Kidney epithelial cell (primary cell): ENCODE data around the gene LARP1. TPM values are rescaled to one million over a fixed set of nuclear protein-coding genes. Genes with fewer than 3 reads are reported as not detected.

Experiments used
- DNase-seq: peaks from one replicate; pipeline ENCODE4 v3.0.0-alpha.2; 2010; ENCODE audit warnings: low read depth
- H3K27me3 ChIP-seq: 2 replicates; pipeline ENCODE4 v1.6.0; 2011; ENCODE audit warnings: low read length; ENCODE audit not compliant: control insufficient read depth, insufficient read depth
- H3K36me3 ChIP-seq: 2 replicates; pipeline ENCODE4 v1.5.1; 2011; ENCODE audit warnings: low read length; ENCODE audit not compliant: control insufficient read depth, insufficient read depth
- H3K4me3 ChIP-seq: 2 replicates; pipeline ENCODE4 v1.5.1; 2011; ENCODE audit warnings: low read depth, mild to moderate bottlenecking, control low read depth, low read length
- CTCF ChIP-seq: IDR thresholded peaks from 2 replicates; pipeline ENCODE4 v1.5.1; 2011; ENCODE audit warnings: mild to moderate bottlenecking, moderate library complexity, low read length, control low read depth, inconsistent platforms; ENCODE audit not compliant: insufficient read depth, poor library complexity, severe bottlenecking
- total RNA-seq: library from RNA; depleted of rRNA; stranded (reverse); fragments of >200 nt; gene quantifications from 2 replicates; pipeline ENCODE4 v1.2.3, GENCODE V29; 2015

Gene LARP1
- total RNA-seq, 1 donor from 2014 or later, result 142 TPM

- no peak for TF ChIP-seq CTCF
- Histone ChIP-seq H3K4me3 (peak overlapping the region; percentile 82), H3K36me3 (peaks cover 2% of the 10 kb centered on the region), H3K27me3 (no peaks in the 10 kb centered on the region)
- no peak for DNase-seq
Measured at GRCh38 chr5:154858972-154859871, 104.0 kb downstream of the LARP1 start.

GRCh38 chr5:154860123-154860522 lies 104.9 kb downstream of the LARP1 start:
- DNase-seq, result no peak
- no peak for TF ChIP-seq CTCF
- Histone ChIP-seq H3K27me3 (no peaks in the 10 kb centered on the region), H3K4me3 (peak overlapping the region; percentile 82), H3K36me3 (peaks cover 2% of the 10 kb centered on the region)

- no peak for TF ChIP-seq CTCF
- H3K36me3 ChIP-seq, result peaks cover 2% of the 10 kb centered on the region
- H3K27me3 ChIP-seq, result no peaks in the 10 kb centered on the region
- no peak overlapping the region for H3K4me3 ChIP-seq
- DNase-seq, result no peak
Measured at GRCh38 chr5:154860765-154861164, 105.6 kb downstream of the LARP1 start.

- no peak for DNase-seq
- no peaks in the 10 kb centered on the region for H3K27me3 ChIP-seq
- peaks cover 3% of the 10 kb centered on the region for H3K36me3 ChIP-seq
- no peak for TF ChIP-seq CTCF
- no peak overlapping the region for H3K4me3 ChIP-seq
Measured at GRCh38 chr5:154861946-154862345, 106.8 kb downstream of the LARP1 start.

- Histone ChIP-seq H3K36me3 (peaks cover 3% of the 10 kb centered on the region), H3K27me3 (no peaks in the 10 kb centered on the region)
- no peak for TF ChIP-seq CTCF
Measured at GRCh38 chr5:154862766-154863165, 107.6 kb downstream of the LARP1 start.

More at GRCh38 chr5:154862766-154863165, 107.6 kb downstream of the LARP1 start:
- no peak overlapping the region for H3K4me3 ChIP-seq
- no peak for DNase-seq
